Ectodermal cell (in vitro differentiated cells): Measurements from ENCODE around the gene CEP135.

Source experiments
- H3K27ac ChIP-seq: 2 replicates; pipeline ENCODE4 v1.7.0; 2013; ENCODE audit warnings: mild to moderate bottlenecking, low read depth, low read length; ENCODE audit not compliant: insufficient read depth, poor library complexity, severe bottlenecking
- H3K27me3 ChIP-seq: 2 replicates; pipeline ENCODE4 v1.7.0; 2013; ENCODE audit warnings: mild to moderate bottlenecking, low read length; ENCODE audit not compliant: insufficient read depth, control insufficient read depth, poor library complexity, severe bottlenecking
- H3K36me3 ChIP-seq: one replicate; pipeline ENCODE4 v1.7.0; 2013; ENCODE audit warnings: low read length; ENCODE audit not compliant: control insufficient read depth, insufficient read depth
- H3K4me1 ChIP-seq: one replicate; pipeline ENCODE4 v1.7.0; 2013; ENCODE audit warnings: low read length; ENCODE audit not compliant: control insufficient read depth, insufficient read depth
- H3K4me3 ChIP-seq: 2 replicates; pipeline ENCODE4 v1.7.0; 2013; ENCODE audit warnings: low read depth, low read length, control low read depth; ENCODE audit not compliant: insufficient read depth
- H3K9me3 ChIP-seq: 2 replicates; pipeline ENCODE4 v1.7.0; 2013; ENCODE audit warnings: mild to moderate bottlenecking, low read length, moderate library complexity; ENCODE audit not compliant: control insufficient read depth
- WGBS, 2 experiments: methylation state at CpG; one replicate each; pipeline ENCODE4 v1.1.7; 2013; ENCODE audit warnings: missing lambda C conversion rate in 2 of 2; 5-methylcytosine and 5-hydroxymethylcytosine counted together

CEP135 gene

DNA sequence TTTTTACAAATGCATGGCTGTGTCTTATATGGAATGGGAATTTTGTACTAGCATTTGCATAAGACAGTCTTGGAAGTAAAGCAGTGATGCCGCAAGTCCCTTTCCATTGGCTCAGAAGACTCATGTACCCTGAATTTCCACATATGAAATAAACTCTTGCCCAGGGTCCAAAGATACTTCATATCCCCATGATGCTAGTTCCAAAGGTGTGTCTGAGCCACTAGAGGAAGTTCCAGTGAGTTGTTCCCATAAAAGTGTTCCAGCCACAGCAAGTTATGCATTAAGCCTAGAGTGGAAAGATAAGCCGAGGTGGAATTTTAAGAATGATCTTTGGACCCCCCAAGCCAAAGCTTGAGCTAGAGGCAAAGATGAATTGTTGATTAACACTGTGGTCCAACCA, 9.3 kb upstream of the CEP135 start:
- H3K4me3 ChIP-seq, result no peak overlapping the region
- H3K27ac ChIP-seq, result no peak overlapping the region
- H3K9me3 ChIP-seq, result peaks cover 5% of the 10 kb centered on the region
- H3K4me1 ChIP-seq, result no peaks in the 10 kb centered on the region
- no peaks in the 10 kb centered on the region for H3K36me3 ChIP-seq
- no peaks in the 10 kb centered on the region for H3K27me3 ChIP-seq
- WGBS, 2 experiments, result 93 to 95% methylated on average over 2 of the region's 2 CpGs

DNA sequence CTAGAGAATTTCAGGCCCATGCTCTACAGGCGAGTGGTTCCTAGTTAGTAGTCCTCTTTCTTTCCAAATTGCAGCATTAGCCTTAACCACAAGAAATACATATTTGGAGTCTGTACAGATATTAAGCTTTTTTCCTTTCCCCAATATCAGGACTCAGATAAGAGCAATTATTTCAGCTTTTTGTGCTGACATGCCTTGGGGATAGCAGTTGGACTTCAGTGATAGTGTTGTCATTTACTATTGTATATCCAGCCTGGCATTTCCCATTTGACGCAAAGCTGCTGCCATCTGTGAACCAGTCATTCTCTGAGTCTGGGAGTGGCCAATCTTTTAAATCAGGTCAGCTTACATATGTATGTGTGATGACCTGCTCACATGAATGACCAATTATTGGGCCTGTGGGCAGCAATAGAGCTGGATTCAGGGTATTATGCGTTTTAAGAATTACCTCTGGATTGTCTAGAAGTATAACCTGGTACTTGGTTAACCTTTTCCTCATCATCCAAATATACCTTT, 6.8 kb upstream of the CEP135 start:
- no peak overlapping the region for H3K4me3 ChIP-seq
- no peaks in the 10 kb centered on the region for H3K4me1 ChIP-seq
- no peaks in the 10 kb centered on the region for H3K27me3 ChIP-seq
- no peaks in the 10 kb centered on the region for H3K36me3 ChIP-seq
- peaks cover 4% of the 10 kb centered on the region for H3K9me3 ChIP-seq
- H3K27ac ChIP-seq, result no peak overlapping the region
- WGBS, 2 experiments, result 95 to 96% methylated on average over 3 of the region's 3 CpGs

DNA sequence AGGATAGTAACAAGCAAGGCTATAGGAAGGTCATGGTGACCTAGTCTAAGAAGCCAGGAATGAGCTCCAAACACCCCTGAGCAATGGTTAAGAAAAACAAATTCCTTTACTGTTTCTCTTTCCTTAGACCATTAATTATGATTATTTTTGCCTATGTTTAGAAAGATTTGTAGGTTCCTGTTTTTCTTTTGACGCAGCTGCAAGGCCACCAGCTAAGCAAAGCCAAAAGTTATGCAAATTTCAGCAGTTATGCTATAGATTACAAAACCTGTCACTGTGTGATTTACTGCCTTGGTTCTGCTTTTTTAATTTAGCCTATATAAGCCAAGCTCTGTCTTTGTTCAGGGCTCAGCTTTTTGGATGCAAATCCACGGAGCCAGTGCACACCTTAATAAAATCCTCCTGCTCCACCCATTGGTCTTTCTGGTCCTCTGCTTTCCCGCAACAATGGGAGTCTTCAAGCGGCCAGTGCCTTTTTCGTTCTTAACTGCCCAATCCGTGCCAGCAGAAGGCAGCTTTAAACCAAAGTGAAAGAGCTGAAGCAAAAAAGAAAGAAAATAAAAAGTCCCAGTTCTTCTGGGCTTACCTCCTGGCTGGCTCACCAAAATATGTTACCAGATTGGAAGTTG, 1.4 kb upstream of the CEP135 start:
- Histone ChIP-seq H3K9me3 (no peaks in the 10 kb centered on the region), H3K4me1 (peaks cover 16% of the 10 kb centered on the region), H3K27ac (no peak overlapping the region), H3K36me3 (peaks cover 3% of the 10 kb centered on the region), H3K27me3 (no peaks in the 10 kb centered on the region), H3K4me3 (no peak overlapping the region)
- 74 to 80% methylated on average over 6 of the region's 6 CpGs for WGBS, 2 experiments

DNA sequence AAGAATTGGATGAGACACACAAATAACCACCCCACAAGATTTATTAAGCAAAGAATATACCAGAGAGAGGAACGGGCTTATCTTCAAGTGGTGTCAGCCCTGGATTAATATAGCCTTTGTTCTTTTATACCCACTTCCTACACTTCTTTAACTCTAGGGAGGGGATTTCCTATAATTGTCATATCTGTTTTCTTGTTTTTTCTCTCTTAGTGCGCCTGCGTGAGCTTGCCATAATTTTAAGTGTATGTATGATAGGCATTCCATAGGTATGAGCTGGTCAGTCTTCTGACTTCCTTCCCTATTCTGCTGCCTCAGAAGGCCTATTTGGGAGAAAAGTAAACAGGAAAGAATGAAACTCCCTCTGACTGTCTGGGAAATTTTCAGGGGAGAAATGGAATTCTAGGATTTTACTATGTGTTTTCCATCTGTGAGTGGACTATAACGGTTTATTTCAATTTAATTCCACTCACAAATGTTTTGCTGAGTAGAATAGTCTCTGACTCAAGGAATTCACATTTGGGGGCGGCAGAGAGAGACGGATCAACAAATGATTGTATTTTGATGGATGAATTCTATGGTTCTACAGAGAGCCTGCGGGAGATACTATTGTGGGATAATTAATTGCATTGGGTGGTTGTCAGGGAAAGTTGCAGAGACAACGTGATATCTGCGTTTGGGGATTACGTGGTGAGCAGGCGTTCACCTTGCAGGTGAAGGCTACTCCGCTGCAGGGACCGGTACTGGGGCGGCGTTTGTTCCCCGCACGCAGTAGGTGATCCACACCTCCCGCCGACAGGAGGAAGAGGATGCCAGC, 626 bp upstream of the CEP135 start:
- Histone ChIP-seq H3K9me3 (no peaks in the 10 kb centered on the region), H3K4me1 (peaks cover 16% of the 10 kb centered on the region), H3K27me3 (no peaks in the 10 kb centered on the region), H3K4me3 (peak overlapping the region; percentile 84), H3K36me3 (peaks cover 10% of the 10 kb centered on the region), H3K27ac (no peak overlapping the region)
- whole genome bisulfite sequencing, 2 experiments, result 7 to 20% methylated on average over 16 to 19 of the region's 19 CpGs

DNA sequence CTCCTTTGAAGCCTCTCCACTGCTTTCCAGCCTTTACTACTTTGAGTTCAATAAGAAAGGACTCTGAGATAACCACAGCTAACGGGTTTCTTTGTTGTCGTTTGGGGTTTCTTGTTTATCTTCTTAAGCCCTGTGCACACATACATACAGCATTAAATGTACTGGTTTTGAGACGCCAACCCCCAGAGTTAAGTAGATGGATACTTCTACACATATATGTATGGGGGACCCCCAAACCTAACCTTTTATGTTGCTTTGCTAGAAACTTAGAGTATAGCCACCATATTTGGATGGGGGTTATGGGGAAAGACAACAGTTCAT, 697 bp downstream of the CEP135 start:
- peaks cover 16% of the 10 kb centered on the region for H3K4me1 ChIP-seq
- peaks cover 16% of the 10 kb centered on the region for H3K36me3 ChIP-seq
- H3K4me3 ChIP-seq, result peak overlapping the region; percentile 84
- WGBS, 2 experiments, result 0% methylated on average over 1 to 3 of the region's 3 CpGs
- peak overlapping the region; percentile 97 for H3K27ac ChIP-seq
- no peaks in the 10 kb centered on the region for H3K27me3 ChIP-seq
- H3K9me3 ChIP-seq, result no peaks in the 10 kb centered on the region

DNA sequence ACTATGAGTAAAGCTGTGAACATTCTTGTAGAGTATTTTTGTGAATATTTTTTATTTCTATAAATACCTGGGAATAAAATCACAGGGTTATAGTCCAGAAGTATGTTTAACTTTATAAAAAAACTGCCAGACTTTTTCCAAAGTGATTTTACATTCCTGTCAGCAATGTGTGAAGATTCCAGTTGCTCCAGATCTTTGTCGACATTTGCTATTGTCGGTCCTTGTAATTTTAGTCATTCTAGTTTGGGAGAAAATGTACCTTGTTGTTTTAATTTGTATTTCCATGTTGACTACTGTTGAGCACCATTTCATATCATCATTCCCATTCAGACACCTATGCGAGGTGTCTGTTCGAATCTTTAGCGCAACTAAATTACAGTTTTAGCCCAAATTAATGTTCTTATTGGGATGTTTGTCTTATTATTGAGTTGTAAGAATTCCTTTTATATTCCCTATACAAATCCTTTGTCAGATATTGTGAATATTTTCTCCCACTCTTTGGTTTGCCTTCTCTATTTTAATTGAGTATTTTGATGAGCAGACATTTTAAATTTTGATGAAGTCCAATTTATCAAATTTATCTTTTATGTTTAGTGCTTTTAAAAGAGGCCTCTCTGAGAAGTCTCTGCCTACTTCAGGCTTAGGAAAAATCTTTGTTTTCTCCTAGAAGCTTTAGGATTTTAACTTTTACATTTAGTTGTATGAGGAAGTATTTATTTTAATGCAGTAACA, 2.6 kb downstream of the CEP135 start:
- no peak overlapping the region for H3K27ac ChIP-seq
- WGBS, 2 experiments, result 100% methylated on average over 2 to 4 of the region's 5 CpGs
- no peaks in the 10 kb centered on the region for H3K27me3 ChIP-seq
- H3K36me3 ChIP-seq, result peaks cover 20% of the 10 kb centered on the region
- H3K4me3 ChIP-seq, result no peak overlapping the region
- H3K9me3 ChIP-seq, result no peaks in the 10 kb centered on the region
- peaks cover 16% of the 10 kb centered on the region for H3K4me1 ChIP-seq

DNA sequence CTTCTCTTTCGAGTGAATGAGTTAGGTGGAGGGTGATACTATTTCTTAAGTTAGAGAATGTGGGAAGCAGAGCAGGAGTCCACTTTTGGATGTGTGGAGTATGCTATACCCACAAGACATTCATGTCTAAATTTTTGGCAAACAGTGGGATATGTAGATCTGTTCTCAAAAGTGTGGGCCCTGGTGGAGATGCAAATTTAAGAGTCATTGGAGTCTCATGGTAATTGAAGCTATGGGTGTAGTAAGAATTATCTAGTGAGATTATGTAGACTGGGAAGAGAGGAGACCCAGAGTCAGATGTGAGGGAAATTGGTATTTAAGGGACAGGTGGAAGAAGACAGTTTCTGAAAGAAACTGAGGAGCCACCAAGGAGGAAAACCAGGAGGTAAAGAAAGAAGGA, 7.0 kb downstream of the CEP135 start:
- no peaks in the 10 kb centered on the region for H3K4me1 ChIP-seq
- 94 to 100% methylated on average over 1 of the region's 1 CpG for WGBS, 2 experiments
- no peak overlapping the region for H3K4me3 ChIP-seq
- no peak overlapping the region for H3K27ac ChIP-seq
- H3K9me3 ChIP-seq, result no peaks in the 10 kb centered on the region
- H3K36me3 ChIP-seq, result peaks cover 34% of the 10 kb centered on the region
- H3K27me3 ChIP-seq, result no peaks in the 10 kb centered on the region

DNA sequence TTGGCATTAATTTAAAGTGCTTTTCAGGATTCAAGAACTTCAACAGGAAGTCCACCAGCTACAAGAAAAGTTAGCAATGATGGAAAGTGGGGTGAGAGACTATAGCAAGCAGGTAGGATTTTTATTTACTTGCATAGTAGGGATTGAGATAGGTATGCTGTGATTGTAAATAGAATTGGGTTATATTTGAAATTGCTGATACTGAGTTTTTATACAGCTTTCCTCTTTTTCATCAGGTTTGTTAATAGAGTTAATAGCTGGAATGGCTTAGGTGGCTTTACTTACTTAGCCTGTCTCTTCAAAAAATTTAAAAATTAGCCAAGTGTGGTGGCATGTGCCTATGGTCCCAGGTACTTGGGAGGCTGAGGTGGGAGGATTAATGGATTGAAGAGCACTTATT, 10.9 kb downstream of the CEP135 start:
- H3K36me3 ChIP-seq, result peaks cover 23% of the 10 kb centered on the region
- no peak overlapping the region for H3K4me3 ChIP-seq

DNA sequence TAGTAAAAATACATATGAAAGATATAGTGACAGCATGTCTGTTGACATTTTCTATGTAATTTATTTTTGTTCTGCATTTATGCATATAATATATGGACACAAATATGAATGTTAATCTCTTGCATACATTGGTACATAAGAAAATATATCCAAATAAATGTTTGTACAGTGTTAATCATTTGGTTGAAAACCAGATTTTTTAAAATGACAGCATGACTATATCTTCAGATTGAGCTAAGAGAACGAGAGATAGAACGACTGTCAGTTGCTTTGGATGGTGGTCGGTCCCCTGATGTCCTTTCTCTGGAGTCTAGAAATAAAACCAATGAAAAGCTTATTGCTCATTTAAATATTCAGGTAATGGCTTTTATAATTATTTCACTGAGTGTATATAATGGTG, 15.3 kb downstream of the CEP135 start:
- WGBS, 2 experiments, result 95 to 96% methylated on average over 3 of the region's 3 CpGs
- Histone ChIP-seq H3K4me1 (no peaks in the 10 kb centered on the region), H3K27me3 (no peaks in the 10 kb centered on the region), H3K27ac (no peak overlapping the region), H3K4me3 (no peak overlapping the region), H3K9me3 (no peaks in the 10 kb centered on the region), H3K36me3 (peaks cover 6% of the 10 kb centered on the region)

More for the DNA sequence above, 10.9 kb downstream of the CEP135 start:
- no peak overlapping the region for H3K27ac ChIP-seq
- no peaks in the 10 kb centered on the region for H3K27me3 ChIP-seq
- no peaks in the 10 kb centered on the region for H3K4me1 ChIP-seq
- no peaks in the 10 kb centered on the region for H3K9me3 ChIP-seq

DNA sequence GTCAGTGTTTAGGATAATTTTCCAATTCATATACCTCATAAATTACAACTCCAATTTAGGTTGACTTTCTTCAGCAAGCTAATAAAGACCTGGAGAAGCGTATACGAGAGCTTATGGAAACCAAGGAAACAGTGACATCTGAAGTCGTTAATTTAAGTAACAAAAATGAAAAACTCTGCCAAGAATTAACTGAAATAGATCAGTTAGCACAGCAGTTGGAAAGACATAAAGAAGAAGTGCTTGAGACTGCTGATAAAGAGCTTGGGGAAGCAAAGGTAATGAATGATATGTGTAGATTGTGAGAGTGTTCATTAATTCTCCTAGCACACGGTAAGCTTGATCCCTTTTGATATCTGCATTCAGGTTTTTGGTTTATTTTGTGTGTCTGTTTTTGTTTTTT, 16.8 kb downstream of the CEP135 start:
- Histone ChIP-seq H3K36me3 (peaks cover 6% of the 10 kb centered on the region), H3K4me1 (no peaks in the 10 kb centered on the region), H3K27me3 (no peaks in the 10 kb centered on the region), H3K27ac (no peak overlapping the region), H3K9me3 (no peaks in the 10 kb centered on the region), H3K4me3 (no peak overlapping the region)
- 93 to 95% methylated on average over 4 of the region's 4 CpGs for WGBS, 2 experiments
